ENCODE measurements around the gene ANTXR1.

Gene ANTXR1

GRCh38 chr2:69271831-69272257 is 258.9 kb downstream of the ANTXR1 start:
- DNase-seq (no peak), ATAC-seq (ENCODE audit: insufficient read depth, low read depth) (no peak)
- no peak overlapping the region for H3K9ac ChIP-seq (ENCODE audit: low read depth, low read length)
- no peaks in the 10 kb centered on the region for H4K20me1 ChIP-seq (ENCODE audit: insufficient read depth, low read length)
- no peaks in the 10 kb centered on the region for H3K36me3 ChIP-seq (ENCODE audit: insufficient read depth, low read length)
- no peak overlapping the region for H3K4me3 ChIP-seq (ENCODE audit: low read depth in 1 of 2, low read length in 2 of 2)
- no peak overlapping the region for H3K27ac ChIP-seq (ENCODE audit: low read length)
- no peak overlapping the region for H3K4me2 ChIP-seq (ENCODE audit: insufficient read depth, low read length)
- no peak overlapping the region for H2AFZ ChIP-seq (ENCODE audit: low read depth, low read length)
- no peaks in the 10 kb centered on the region for H3K9me3 ChIP-seq (ENCODE audit: insufficient read depth, low read length, severe bottlenecking)
- no peaks in the 10 kb centered on the region for H3K4me1 ChIP-seq (ENCODE audit: insufficient read depth, low read length)
- H3K27me3 ChIP-seq (ENCODE audit: insufficient read depth, low read length, poor library complexity), result peaks cover 3% of the 10 kb centered on the region
- TF ChIP-seq EZH2 (IDR thresholded peaks at IDR 0.05; ENCODE audit: borderline replicate concordance, low read depth, low read length, severe bottlenecking), result no peak
- no peak for TF ChIP-seq CTCF (IDR thresholded peaks at IDR 0.05; ENCODE audit: borderline replicate concordance, extremely low read depth, low read length, poor library complexity, severe bottlenecking)
- no peaks in the 10 kb centered on the region for H3K79me2 ChIP-seq (ENCODE audit: insufficient read depth, low read length)

- Histone ChIP-seq H4K20me1 (ENCODE audit: insufficient read depth, low read length) (no peaks in the 10 kb centered on the region), H3K9ac (ENCODE audit: low read depth, low read length) (no peak overlapping the region), H3K4me1 (ENCODE audit: insufficient read depth, low read length) (no peaks in the 10 kb centered on the region), H3K9me3 (ENCODE audit: insufficient read depth, low read length, severe bottlenecking) (no peaks in the 10 kb centered on the region), H3K4me2 (ENCODE audit: insufficient read depth, low read length) (no peak overlapping the region), H3K27ac (ENCODE audit: low read length) (no peak overlapping the region), H3K27me3 (ENCODE audit: insufficient read depth, low read length, poor library complexity) (peaks cover 3% of the 10 kb centered on the region), H3K36me3 (ENCODE audit: insufficient read depth, low read length) (no peaks in the 10 kb centered on the region), H3K79me2 (ENCODE audit: insufficient read depth, low read length) (no peaks in the 10 kb centered on the region), H2AFZ (ENCODE audit: low read depth, low read length) (no peak overlapping the region), H3K4me3 (ENCODE audit: low read depth in 1 of 2, low read length in 2 of 2) (no peak overlapping the region)
- peak; percentile 54; the same call in 1 of the 3 replicates for ATAC-seq (ENCODE audit: insufficient read depth, low read depth)
- no peak for DNase-seq
- TF ChIP-seq EZH2 (IDR thresholded peaks at IDR 0.05; ENCODE audit: borderline replicate concordance, low read depth, low read length, severe bottlenecking) (no peak), CTCF (IDR thresholded peaks at IDR 0.05; ENCODE audit: borderline replicate concordance, extremely low read depth, low read length, poor library complexity, severe bottlenecking) (no peak)
Measured at GRCh38 chr2:69272803-69273471, 260.0 kb downstream of the ANTXR1 start.

GRCh38 chr2:69275490-69275889 is 262.5 kb downstream of the ANTXR1 start:
- H3K27me3 ChIP-seq (ENCODE audit: insufficient read depth, low read length, poor library complexity), result peaks cover 3% of the 10 kb centered on the region
- TF ChIP-seq CTCF (IDR thresholded peaks at IDR 0.05; ENCODE audit: borderline replicate concordance, extremely low read depth, low read length, poor library complexity, severe bottlenecking), result no peak
- no peak for TF ChIP-seq EZH2 (IDR thresholded peaks at IDR 0.05; ENCODE audit: borderline replicate concordance, low read depth, low read length, severe bottlenecking)
- no peak overlapping the region for H3K27ac ChIP-seq (ENCODE audit: low read length)

More at GRCh38 chr2:69275490-69275889, 262.5 kb downstream of the ANTXR1 start:
- Histone ChIP-seq H3K4me2 (ENCODE audit: insufficient read depth, low read length) (no peak overlapping the region), H3K4me3 (ENCODE audit: low read depth in 1 of 2, low read length in 2 of 2) (no peak overlapping the region), H2AFZ (ENCODE audit: low read depth, low read length) (no peak overlapping the region), H4K20me1 (ENCODE audit: insufficient read depth, low read length) (no peaks in the 10 kb centered on the region), H3K79me2 (ENCODE audit: insufficient read depth, low read length) (no peaks in the 10 kb centered on the region), H3K9me3 (ENCODE audit: insufficient read depth, low read length, severe bottlenecking) (no peaks in the 10 kb centered on the region), H3K9ac (ENCODE audit: low read depth, low read length) (no peak overlapping the region), H3K4me1 (ENCODE audit: insufficient read depth, low read length) (no peaks in the 10 kb centered on the region), H3K36me3 (ENCODE audit: insufficient read depth, low read length) (no peaks in the 10 kb centered on the region)
- DNase-seq, result no peak
- no peak for ATAC-seq (ENCODE audit: insufficient read depth, low read depth)

All from DND-41 (cell line).